Activated T-helper 9 cell treated with anti-CD3 and anti-CD28 coated beads, Interleukin-2, amount 50 U/mL, for 16 hours (primary cell): ENCODE measurements around the gene PNPLA7.
"Not testable (repeated sequence)": the region's sequence is repeated elsewhere in the genome, so short reads cannot be mapped to it uniquely, and the experiment has no call there.

Source experiments
- DNase-seq: peaks from one replicate; pipeline ENCODE4 v3.0.0-alpha.2; 2020; ENCODE audit warnings: low read depth

The PNPLA7 gene

DNA sequence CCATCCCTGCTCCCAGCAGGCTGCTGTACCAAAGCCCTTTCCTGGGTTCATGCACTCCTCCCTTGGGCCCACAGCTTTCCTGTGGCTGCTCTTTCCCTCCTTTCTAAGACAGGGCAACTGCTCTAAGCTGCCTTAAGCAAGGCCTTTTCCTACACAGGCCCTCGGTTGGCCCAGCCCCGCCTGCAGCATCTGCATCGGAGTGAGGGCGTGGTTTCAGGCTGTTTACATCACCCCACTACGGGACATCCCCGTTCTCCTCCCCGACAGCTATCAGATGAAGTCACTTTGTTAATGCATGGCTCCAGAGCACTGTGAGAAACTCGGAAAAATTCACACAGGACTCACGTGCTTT is 25.1 kb upstream of the PNPLA7 start:
- no peak for DNase-seq

DNA sequence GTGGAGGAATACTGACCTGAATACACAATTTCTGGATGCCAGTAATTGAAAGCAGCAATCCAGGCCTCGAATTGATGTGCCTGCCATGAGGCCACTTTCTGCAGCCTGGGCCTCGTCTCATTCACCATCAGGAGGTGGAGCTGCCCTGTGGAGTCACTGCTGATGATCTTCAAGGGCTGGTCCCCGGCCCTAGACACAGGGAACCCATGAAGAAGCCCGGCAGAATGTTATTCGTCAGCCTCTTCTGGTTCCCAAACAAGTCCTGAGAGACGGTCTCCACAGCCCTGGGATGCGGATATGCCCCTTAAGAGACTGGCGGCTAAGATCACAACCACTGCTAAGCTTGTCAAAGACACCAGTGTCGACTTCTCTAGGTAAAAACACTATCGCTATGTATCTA is 24.0 kb upstream of the PNPLA7 start:
- DNase-seq, result no peak

DNA sequence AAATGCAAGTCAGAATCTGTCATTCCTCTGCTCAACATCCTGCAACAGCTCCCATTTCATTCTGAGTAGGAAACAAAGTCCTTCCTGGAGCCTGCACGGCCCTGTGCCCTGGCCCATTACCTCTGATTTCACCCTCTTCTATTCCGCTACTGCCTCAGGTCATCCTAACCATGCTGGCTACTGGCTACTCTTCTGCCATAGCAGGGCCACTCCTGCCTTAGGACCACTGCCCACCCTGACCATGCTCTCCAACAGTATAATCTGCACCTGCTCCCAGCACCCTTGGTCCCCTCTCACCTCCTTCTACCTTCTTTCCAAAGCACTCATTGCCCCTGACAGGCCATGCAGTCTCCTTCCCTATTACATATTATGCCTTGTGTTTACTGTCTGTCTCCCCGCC is 20.4 kb upstream of the PNPLA7 start:
- no peak for DNase-seq

DNA sequence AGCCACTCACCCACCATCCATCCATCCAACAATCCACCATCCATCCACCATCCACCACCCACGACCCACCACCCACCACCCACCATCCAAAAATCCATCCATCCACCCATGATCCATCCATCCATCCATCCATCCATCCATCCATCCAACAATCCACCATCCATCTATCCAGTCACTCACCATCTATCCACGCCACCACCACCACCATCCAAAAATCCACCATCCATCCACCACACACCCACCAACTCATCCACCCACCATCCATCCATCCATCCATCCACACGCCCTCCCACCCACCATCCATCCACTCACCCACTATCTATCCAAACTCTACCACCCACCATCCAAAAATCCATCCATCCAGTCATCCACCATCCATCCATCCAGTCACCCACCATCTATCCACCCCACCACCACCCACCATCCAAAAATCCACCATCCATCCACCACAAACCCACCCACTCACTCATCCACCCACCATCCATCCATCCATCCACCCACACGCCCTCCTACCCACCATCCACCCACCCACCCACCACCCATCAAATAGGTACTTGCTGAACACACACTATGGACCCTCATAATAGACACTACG is 19.5 kb upstream of the PNPLA7 start:
- no peak for DNase-seq

DNA sequence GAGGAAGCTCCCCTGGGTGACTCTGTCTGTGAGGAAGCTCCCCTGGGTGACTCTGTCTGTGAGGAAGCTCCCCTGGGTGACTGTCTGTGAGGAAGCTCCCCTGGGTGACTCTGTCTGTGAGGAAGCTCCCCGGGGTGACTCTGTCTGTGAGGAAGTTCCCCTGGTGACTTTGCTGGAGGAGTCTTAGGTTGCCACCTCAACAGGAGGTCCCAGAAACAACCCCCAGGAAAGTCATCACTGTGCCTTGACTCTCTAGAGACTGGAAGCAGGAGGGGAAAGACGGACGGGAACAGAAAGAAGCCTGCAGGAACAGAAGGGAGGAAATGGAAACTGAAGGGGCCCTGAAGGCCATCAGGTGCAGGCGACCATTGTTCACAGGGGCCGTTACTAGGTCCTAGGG is 18.2 kb upstream of the PNPLA7 start:
- not testable (repeated sequence) for DNase-seq

DNA sequence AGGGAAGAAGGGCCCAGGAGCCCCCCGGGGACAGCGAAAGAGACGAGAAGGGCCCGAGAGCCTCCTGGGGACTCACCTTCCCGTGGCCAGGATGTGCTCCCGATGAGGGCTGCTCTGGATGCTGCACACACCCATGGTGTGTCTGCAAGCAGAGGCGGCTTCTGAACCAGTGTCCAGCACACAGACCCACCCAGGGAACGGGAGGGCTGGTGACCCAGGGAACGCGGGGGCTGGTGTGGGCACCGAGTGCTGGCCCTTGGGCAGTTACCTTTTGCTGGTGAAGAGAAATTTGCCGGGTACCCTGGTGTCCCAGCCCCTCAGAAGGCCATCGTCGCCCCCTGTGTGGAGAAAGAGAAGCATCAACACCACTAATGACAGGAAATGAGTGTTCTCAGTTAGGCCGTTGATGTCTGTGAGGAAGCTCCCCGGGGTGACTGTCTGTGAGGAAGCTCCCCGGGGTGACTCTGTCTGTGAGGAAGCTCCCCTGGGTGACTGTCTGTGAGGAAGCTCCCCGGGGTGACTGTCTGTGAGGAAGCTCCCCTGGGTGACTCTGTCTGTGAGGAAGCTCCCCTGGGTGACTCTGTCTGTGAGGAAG is 14.7 kb upstream of the PNPLA7 start:
- DNase-seq, result no peak

DNA sequence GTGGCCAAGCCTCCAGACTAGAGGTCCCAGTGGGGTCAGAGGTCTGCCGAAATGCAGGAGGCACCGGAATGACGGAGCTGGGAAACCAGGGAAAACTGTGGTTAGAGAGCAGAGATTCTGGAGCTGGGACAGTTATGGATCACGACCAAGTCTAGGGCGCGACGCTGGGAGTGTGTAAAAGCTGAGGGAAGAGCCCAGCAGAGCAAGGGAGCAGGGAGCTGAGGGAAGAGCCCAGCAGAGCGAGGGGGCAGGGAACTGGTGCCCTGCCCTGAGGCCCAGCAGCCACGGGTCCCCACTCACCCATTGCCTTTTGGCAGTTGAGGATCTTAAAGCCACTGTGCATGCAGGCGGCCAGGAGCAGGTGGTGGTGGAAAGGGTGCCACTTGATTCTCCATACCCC is 13.9 kb upstream of the PNPLA7 start:
- no peak for DNase-seq

DNA sequence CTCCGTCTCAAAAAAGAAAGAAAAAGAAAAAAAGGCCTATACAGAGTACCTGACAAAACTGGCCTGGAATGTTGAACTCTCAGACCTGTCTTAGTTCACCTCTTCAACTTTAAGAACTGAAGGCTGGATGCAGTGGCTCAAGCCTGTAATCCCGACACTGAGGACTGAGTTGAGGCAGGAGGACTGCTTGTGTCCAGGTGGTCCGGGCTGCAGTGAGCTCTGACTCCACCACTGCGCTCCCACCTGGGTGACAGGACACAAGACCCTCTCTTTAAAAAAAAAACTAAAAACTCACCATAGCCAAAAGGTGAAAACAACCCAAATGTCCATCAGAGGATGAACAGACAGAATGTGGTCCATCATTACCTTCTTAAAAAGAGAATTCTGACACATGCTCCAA is 7.9 kb upstream of the PNPLA7 start:
- no peak for DNase-seq

DNA sequence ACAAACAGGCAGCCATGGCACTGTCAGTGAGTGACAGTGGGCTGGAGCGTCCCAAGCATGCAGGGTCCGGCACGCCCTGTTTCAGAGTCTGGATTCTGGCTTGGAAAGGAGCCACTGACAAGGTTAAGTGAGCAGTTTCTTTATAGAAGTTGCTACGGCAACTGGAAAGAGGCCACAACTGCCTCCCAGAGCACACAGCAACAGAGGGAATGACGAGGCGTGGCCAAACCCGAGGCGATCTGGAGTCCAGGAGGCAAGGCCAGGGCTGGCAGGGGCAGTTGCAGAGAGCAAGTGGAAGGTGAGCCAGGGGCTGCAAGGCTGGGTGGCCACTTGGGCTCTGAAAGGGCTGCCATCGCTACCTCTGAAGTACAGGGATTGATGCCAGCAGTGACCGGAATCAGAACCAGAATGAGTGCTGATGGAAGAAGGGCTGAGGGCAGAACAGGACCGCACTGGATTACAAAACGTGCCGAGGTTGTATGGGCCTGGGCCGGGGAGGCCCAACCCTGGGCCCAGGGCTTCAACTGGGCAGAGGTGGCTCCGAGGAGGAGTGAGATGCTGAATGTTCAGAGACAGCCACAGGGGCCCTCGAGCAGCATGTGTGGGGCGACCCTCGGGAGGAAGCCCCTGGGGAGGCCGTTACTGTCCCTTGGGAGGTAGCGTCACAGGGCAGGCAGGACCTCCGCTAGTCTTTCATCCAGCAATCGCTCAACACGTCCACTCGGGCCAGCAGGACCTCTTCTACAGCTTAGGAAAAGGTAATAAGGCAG is 6.1 kb upstream of the PNPLA7 start:
- DNase-seq, result no peak

DNA sequence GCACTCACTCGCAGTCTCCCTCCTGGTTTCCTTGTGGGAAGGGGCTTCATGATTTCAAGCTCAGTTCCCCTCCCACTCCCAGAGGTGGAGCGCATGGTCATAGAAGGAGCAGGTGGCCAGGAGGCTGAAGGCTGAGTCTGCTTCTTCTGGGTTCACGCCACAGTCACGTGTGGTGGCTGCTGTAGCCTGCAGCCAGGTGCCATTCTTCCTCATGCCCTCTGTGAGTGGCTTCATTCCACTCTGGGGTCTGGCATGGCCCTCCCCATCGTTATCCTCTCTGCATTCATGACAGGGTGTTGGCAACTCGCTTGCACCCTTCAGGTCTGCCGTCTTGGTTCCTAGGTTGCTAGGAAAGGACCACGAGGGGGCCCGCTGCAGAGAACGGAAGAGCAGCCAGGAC is 5.0 kb upstream of the PNPLA7 start:
- DNase-seq, result no peak

DNA sequence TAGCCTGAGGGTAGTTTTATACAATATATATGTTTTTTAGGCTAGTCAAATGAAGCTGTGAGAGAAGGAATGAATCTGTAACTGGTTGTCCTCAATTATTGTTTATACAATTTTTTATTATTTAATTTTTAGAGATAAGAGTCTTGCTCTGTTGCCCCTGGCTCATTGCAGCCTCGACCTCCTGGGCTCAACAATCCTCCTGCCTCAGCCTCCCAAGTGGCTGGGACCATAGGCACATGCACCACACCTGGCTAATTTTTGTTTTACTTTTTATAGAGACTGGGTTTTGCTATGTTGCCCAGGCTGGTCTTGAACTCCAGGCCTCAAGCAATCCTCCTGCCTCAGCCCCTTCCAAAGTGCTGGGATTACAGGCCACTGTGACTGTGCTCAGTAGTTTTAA is 4.1 kb upstream of the PNPLA7 start:
- DNase-seq, result no peak

DNA sequence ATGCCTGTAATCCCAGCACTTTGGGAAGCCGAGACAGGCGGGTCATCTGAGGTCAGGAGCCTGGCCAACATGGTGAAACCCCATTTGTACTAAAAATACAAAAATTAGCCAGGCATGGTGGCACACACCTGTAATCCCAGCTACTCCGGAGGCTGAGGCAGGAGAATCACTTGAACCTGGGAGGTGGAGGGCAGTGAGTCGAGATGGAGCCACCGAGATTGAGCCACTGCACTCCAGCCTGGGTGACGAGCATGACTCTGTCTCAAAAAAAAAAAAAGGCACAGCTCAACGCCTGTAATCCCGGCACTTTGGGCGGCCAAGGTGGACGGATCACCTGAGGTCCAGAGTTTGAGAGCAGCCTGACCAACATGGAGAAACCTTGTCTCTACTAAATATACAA is 3.5 kb upstream of the PNPLA7 start:
- not testable (repeated sequence) for DNase-seq

DNA sequence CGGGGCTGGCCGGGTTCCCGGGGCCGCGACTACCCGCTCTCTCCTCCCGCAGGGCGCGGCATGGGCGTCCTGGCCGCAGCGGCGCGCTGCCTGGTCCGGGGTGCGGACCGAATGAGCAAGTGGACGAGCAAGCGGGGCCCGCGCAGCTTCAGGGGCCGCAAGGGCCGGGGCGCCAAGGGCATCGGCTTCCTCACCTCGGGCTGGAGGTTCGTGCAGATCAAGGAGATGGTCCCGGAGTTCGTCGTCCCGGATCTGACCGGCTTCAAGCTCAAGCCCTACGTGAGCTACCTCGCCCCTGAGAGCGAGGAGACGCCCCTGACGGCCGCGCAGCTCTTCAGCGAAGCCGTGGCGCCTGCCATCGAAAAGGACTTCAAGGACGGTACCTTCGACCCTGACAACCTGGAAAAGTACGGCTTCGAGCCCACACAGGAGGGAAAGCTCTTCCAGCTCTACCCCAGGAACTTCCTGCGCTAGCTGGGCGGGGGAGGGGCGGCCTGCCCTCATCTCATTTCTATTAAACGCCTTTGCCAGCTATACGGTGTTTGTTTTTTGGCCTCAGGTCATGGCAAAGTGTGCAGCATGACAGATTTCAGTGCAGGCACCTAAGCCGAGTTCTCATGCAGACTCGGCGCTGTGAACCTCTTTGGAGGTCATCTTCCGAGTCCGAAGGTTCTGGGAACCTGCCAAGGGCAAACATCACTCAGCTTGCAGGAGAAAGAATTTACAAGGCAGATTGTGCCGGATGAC is 2.0 kb upstream of the PNPLA7 start:
- no peak for DNase-seq

DNA sequence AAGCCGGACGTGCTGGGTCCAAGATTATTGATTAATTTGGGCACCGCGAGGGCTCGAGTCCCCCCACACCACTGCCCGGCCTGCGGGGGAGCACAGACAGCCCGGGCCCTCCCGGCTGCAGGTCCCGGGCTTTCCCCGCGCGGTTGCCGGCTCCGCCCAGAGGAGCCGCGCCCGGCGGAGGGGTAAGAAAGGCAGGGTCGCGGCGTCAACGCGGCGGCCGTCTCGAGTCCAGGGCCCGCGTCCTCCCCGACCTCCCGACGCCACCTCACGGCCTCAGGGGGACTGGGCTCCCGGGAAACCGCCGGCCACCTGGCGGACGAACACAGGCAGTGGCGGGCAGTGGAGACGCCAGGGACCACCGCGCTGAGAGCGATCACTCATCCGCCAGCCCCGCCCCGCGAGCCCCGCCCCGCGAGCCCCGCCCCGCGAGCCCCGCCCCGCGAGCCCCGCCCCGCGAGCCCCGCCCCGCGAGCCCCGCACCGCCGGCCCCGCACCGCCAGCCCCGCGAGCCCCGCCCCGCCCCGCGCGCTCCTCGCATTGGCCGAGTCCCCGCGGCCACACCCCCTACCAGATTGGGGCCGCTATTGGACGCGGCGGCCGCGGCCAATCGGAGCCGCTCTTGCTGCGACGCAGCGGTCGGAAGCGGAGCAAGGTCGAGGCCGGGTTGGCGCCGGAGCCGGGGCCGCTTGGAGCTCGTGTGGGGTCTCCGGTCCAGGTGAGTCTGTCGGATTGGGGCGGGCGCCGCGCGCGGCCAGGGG is 1.2 kb upstream of the PNPLA7 start, which contains the start of gene MRPL41:
Gene MRPL41, plus strand, starts transcription at position 616 of the 758 bp plus-strand sequence. CDS start 203 bp downstream, outside the sequence.
- peak; percentile 83 for DNase-seq

DNA sequence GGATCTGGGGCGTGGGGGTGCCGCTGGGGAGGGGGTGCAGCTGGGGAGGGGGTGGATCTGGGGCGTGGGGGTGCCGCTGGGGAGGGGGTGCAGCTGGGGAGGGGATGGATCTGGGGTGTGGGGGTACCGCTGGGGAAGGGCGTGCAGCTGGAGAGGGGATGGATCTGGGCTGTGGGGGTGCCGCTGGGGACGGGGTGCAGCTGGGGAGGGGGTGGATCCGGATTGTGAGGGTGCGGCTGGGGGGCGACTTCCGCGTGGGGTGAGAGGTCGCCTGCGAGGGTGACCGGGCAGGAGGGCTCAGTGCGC is 709 bp upstream of the PNPLA7 start:
- DNase-seq, result not testable (repeated sequence)

DNA sequence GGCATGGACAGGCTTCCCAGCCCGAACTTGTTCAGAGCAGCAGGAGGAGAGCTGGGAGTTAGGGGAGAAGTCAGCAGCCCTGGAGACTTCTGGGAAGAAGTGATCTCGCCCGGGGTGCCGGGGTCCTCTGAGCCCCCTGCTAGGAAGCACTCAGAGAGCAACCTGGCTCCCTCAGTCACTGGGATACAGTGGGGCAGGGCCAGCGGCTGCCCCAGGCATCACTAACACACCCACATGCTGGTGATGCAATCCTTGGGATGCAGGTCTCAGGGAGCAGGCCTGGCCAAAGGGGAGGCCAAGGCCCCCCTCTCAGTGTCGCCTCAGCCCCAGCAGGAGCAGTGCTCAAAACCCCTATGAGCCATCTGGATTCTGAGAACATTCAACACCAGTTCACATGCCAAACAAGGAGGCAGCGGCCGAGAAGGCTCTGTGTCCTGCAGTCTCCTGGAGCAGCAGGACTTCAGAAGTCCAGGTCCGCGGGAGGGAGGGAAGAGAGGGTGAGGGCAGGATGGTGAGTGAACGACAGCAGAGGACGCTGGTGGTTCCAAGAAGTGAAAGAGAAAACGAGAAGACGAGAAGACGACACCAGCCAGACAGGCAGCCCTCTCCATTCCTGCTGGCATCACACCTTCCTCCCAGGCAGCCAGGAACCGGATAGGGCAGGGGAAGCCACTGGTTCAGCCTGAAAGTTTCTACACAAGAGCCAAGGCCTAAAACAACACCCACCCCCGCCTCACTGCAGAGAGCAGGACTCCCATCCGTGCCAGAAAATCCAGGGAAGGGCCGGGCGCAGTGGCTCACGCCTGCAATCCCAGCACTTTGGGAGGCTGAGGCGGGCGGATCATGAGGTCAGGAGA is 2.3 kb downstream of the PNPLA7 start:
- DNase-seq, result no peak

DNA sequence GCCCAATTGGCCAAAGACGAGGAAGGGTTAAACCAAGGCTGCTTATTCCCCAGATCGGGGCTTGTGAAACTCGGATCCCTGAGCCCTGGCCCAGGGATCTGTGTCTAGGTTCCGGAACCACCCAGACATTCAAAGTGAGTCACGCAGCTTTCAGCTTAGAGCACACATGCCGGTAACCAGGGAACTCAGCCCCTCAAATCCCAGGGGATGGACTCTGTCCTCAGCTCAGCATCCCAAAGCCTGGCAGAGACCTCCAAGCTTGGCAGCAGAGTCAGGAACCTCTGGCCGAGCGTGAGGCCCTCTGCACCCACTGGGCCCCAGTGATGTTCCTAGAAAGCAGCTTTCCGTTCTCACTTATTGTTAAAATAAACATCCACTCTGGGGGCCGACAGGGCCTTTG is 5.1 kb downstream of the PNPLA7 start:
- no peak for DNase-seq

DNA sequence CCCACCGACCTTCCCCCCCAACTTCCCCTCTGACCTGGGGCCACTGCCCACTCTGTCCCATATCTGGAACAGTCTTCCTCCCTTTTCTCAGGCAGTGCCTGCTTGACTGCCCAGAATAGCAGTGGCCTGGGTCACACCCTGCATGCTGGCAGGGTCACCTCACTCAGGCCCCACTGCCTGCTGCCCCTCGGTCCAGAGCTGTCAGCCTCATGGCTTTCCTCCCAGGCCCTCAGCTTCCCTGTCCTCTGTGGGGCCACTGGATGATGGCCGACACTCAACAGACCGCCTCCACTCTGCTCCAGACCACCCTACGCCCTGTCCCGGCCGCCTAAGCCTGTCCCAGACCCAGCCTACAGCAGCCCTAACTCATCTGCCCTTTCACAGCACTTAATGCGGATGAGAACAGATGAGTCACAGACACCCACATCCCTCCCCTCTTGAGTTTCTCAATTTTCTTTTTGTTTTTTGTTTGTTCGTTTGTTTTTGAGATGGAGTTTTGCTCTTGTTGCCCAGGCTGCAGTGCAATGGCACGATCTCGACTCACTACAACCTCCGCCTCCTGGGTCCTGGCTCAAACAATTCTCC is 5.9 kb downstream of the PNPLA7 start:
- no peak for DNase-seq

DNA sequence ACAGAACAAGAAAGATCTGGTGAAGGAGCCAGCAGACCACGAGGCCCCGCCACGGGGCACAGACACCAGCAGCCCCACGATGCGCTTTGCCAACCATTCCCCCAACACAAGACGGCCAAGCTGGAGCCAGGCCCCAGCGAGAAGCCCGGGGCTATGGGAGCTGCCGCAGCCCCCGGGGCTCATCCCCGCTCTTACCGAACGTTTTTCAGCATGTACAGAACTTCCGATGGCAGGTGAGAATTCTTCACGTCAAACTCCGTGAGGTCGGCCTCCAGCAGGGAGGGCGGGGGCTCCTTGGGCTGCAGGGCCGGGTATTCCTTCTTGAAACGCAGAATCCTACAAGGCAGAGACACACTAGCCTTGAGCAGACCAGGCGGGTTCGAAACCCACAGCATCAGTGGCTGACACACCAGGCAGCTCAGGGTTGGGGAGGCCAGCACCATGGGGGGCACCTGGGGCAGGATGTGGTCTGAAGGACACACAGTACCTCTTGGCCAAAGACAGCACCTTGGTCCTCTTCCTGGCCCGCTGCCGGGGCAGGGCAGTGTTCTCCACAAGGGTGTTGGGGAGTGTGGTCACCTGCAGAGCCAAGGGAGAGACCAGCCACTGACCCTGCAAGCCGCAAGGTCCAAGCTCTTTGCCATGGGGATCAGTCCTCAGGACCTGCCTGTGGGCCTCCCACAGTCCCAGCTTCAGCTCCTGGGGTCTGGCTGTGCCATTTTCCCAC is 6.8 kb downstream of the PNPLA7 start:
- DNase-seq, result no peak

DNA sequence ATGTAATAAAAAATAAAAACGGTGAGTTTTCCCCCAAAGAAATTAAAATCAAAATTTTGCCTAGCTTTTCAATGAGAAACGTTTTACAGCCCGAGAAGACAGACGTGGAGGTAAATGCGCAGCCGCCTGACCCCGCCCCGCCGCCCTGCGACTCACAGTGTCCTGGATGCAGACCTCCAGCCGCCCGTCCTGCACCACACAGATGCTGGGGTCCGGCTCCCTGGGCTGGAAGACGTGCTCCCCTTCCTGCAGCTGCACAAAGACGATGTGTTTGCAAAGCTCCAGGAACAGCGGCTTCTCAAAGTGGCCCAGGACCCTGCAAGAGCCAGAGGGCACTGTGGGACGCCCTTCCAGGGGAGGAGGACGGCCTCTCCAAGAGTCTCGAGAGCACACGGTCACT is 7.7 kb downstream of the PNPLA7 start:
- DNase-seq, result no peak
